ENCODE measurements around the gene PTBP2. TPM values are rescaled to one million over a fixed set of nuclear protein-coding genes. Genes with fewer than 3 reads are reported as not detected.
A peak's percentile ranks its signal among the peaks of the same experiment; 100 is the strongest.

PTBP2 gene
- total RNA-seq, 1 experiment from 2014 or later, result 127 TPM

DNA sequence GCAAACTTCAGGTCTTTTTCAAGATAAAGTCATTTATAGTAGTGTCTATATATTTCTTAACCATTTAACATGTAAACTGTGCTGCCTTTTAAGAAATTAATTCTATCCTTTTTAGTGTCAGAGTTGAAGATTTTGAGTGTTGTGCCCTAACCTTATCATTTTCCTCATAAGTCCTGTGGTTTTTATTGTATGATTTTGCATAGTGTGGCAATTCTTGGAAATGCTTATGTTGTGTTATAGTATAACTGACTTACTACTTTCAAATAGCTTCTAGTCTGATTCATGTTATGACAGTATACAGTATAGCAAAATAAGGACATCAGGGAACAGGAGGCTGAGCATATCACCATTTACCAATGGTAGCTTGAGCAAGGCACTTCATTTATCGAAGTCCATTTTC, 99.1 kb downstream of the PTBP2 start:
- no peaks in the 10 kb centered on the region for H3K4me1 ChIP-seq
- no peak overlapping the region for H3K27ac ChIP-seq
- H3K9me3 ChIP-seq (replicated peaks), result no peaks in the 10 kb centered on the region
- peaks cover 35% of the 10 kb centered on the region for H3K36me3 ChIP-seq
- no peak for DNase-seq
- no peaks in the 10 kb centered on the region for H3K27me3 ChIP-seq
- H3K4me3 ChIP-seq, result no peak overlapping the region

DNA sequence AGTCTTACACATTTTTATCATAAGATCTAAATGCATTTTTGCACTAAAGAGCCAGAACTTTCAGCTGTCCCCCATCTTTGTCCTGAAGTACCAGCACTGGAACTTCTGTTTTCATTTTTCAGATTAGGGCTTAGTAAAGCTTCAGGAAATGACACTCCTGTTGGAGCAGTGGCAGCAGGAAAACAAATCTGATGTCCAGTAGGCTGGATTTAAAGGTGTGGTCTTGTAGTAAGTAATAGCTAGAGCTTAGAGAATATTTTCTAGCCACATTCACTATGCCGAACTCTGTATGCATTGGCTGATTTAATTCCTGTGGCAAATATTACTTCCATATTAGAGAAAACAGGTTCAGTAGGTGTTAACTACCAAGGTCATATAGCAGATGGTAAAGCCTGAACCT, 103.6 kb downstream of the PTBP2 start:
- Histone ChIP-seq H3K9me3 (replicated peaks) (no peaks in the 10 kb centered on the region), H3K27me3 (no peaks in the 10 kb centered on the region), H3K27ac (no peak overlapping the region), H3K4me1 (no peaks in the 10 kb centered on the region), H3K4me3 (no peak overlapping the region), H3K36me3 (peaks cover 16% of the 10 kb centered on the region)
- no peak for DNase-seq

DNA sequence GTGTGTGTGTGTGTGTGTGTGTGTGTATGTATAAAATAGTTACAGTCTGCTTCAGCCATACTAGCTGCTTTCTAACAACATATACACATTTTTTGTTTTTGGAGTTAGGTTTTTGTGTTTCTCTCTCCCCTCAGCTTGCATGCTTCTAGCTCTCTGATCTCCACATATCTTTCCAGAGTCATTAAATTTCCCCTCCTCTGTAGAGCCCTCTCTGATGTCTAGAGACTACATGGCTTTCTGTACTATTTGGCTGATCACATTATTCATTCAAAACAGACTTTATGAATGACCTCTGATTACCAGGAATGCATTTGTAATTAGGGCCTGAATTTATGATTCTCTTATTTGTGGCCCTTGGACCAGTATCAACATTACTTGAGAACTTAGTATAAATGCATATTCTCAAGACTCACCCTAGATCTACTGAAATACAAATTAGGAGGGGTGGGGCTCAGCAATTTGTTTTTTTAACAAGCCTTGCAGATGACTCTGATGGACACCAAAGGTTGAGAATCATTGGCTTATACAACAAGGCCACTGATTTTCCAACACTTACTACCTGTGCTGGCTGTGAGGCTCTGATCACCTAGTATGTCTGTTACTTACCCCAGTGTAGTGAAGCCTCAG, 104.5 kb downstream of the PTBP2 start:
- Histone ChIP-seq H3K4me1 (no peaks in the 10 kb centered on the region), H3K4me3 (no peak overlapping the region), H3K9me3 (replicated peaks) (no peaks in the 10 kb centered on the region), H3K27me3 (no peaks in the 10 kb centered on the region), H3K36me3 (peaks cover 12% of the 10 kb centered on the region), H3K27ac (no peak overlapping the region)
- DNase-seq, result no peak

DNA sequence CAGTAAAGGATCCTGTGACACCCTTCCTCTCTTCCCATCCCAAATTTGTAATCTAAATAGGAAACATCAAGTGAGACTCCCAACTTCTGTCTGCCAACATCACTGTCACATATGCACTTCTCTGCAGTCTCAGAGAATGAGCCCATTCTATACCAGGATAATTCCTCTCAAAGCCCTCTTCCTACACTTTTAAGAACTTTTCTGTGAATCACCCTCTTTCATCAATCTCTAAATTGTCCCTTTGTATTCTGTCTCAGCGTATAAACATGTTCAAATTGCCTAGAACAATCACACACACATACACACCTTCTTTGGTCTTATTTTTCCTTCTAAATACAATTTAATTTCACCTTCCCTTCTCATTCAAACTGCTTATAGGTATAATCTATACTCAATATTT, 111.8 kb downstream of the PTBP2 start:
- Histone ChIP-seq H3K27ac (no peak overlapping the region), H3K27me3 (no peaks in the 10 kb centered on the region), H3K9me3 (replicated peaks) (no peaks in the 10 kb centered on the region), H3K36me3 (no peaks in the 10 kb centered on the region), H3K4me1 (no peaks in the 10 kb centered on the region), H3K4me3 (no peak overlapping the region)
- no peak for DNase-seq

DNA sequence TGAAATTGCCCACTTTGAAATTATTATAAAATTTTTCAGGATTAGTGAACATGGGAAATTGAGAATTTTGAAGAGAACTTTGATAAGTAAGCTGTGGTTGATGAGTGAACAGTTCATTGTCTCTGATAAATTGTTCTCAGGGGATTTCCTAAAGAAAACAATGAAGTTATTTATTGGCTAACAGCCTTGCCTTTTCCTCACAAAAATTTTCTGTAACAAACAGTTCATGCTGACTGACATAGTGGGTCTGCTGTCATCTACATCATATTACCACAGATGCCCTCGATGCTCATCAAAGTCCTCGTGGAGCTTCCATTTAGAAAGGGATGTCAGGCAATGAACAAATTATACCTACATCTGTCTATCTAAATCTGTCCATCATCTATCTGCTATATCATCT, 113.4 kb downstream of the PTBP2 start:
- DNase-seq, result no peak
- no peak overlapping the region for H3K4me3 ChIP-seq
- no peaks in the 10 kb centered on the region for H3K27me3 ChIP-seq
- no peaks in the 10 kb centered on the region for H3K4me1 ChIP-seq
- H3K36me3 ChIP-seq, result no peaks in the 10 kb centered on the region
- no peaks in the 10 kb centered on the region for H3K9me3 ChIP-seq (replicated peaks)
- H3K27ac ChIP-seq, result no peak overlapping the region

DNA sequence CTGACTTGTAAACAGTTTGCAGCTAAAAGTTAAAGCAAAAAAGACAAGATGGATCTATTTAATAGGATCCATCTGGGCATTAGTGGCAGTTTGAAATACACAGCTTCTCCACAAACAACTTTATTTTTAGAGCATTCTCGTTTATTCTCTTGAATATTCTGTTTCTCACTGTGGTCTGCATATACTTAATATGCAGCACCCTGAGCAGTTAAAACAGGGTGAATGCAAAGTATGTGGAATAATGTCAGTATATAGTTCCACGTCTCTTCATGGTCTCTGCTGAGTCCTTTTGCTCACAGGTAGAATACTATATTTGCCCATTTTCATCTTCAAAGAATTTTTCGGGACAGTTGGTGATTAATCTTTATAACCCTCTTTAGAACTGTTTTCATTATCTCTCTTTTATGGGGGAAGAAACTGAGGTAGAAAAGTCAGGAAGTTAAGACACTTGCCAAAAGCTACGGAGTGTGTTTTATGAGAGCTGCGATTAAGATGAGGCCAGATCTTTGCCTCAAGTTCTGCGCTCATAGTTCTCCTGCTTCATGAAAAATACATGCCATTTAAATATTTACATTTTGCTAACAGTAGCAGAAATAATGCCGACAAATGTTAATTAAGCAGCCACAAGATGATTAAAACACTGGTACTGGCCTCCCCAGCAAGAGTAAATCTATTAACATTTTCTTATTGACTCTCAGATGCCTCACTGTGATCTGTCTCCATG, 115.6 kb downstream of the PTBP2 start:
- Histone ChIP-seq H3K9me3 (replicated peaks) (no peaks in the 10 kb centered on the region), H3K27ac (no peak overlapping the region), H3K36me3 (no peaks in the 10 kb centered on the region), H3K4me3 (no peak overlapping the region), H3K4me1 (no peaks in the 10 kb centered on the region), H3K27me3 (no peaks in the 10 kb centered on the region)
- no peak for DNase-seq

DNA sequence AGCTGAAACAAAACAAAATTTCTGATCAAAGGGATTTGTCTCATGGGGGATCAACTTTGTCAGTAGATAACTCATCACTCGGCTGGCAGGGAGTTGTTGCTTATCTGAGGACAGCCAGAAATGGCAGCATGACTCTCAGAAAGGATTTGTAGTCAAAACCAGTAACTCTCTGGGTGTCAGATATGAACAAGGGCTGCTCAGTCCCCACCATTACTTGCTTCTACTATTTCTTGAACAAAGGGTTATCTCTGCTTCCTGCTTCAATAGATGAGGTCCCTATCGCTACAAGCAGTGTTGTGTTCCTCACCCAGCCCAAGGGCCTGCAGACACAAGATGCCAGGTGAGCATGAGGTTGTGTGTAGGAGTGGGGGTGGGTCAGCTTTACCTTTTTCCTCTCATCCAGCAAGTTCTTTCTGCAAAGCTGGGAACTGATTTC, 116.2 kb downstream of the PTBP2 start:
- no peaks in the 10 kb centered on the region for H3K36me3 ChIP-seq
- H3K4me1 ChIP-seq, result 0 out of 2 replicates have a peak, but pooled peaks cover 2% of the 10 kb centered on the region
- DNase-seq, result no peak
- H3K27me3 ChIP-seq, result no peaks in the 10 kb centered on the region
- H3K4me3 ChIP-seq, result no peak overlapping the region
- no peaks in the 10 kb centered on the region for H3K9me3 ChIP-seq (replicated peaks)
- H3K27ac ChIP-seq, result no peak overlapping the region

DNA sequence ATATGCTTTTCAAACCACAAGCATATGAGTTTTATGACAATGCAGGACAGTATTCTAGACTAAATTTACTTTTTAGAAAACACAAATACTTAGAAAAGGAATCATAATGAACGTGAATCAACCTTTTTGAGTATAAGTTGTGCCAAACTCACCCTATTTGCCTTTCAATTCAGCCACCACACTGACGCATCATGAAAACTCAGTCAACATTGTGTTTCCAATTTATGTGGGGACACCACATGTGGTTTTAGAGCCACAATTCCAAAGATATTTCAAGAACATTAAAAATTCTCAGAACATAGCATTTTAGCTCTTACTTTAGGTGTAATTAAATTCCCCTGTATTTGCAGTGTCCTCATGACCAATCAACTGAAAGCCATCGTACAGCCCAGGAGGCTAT, 118.8 kb downstream of the PTBP2 start:
- DNase-seq, result no peak
- Histone ChIP-seq H3K4me1 (0 out of 2 replicates have a peak, but pooled peaks cover 4% of the 10 kb centered on the region), H3K27ac (no peak overlapping the region), H3K36me3 (no peaks in the 10 kb centered on the region), H3K4me3 (no peak overlapping the region), H3K9me3 (replicated peaks) (no peaks in the 10 kb centered on the region), H3K27me3 (no peaks in the 10 kb centered on the region)

DNA sequence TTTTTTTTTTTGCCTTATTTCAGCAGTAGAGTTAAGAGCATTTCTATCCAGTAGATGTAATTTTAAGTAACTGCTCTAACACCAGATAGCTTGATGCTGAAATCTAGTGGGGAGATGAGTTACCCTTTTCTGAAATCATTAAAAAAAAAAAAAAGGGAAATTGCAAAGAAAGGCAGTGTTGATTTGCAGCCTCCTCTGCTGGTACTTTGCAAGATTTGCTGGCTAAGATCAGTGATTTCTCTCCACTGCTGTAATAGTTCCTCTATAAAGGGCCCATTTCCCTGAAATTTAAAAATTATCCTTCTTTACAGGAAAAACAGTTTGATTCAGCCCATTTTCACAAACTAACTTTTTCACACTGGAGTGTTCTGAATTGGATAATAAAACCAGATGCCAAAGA, 120.6 kb downstream of the PTBP2 start:
- no peaks in the 10 kb centered on the region for H3K9me3 ChIP-seq (replicated peaks)
- H3K4me3 ChIP-seq, result no peak overlapping the region
- no peaks in the 10 kb centered on the region for H3K36me3 ChIP-seq
- H3K27me3 ChIP-seq, result no peaks in the 10 kb centered on the region
- H3K4me1 ChIP-seq, result 0 out of 2 replicates have a peak, but pooled peaks cover 4% of the 10 kb centered on the region
- no peak overlapping the region for H3K27ac ChIP-seq
- DNase-seq, result no peak

DNA sequence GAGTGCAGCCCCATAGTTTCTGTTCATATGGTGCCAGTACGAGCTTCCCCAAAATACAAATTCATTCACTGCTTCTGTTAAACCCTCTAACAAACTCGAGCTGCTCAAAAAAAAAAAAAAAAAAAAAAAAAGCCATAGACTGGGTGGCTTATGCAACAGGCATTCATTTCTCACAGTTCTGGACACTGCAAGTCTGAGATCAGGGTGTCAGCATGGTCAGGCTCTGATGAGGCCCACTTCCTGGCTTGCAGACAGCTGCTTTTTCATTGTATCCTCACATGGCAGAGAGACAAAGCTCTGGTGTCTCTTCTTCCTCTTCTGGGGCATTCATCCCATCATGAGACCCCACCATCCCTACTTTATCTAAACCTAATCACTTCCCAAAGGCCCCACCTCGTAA, 121.6 kb downstream of the PTBP2 start:
- Histone ChIP-seq H3K4me1 (0 out of 2 replicates have a peak, but pooled peaks cover 4% of the 10 kb centered on the region), H3K27me3 (no peaks in the 10 kb centered on the region), H3K36me3 (no peaks in the 10 kb centered on the region), H3K9me3 (replicated peaks) (no peaks in the 10 kb centered on the region), H3K4me3 (no peak overlapping the region), H3K27ac (no peak overlapping the region)
- peak; percentile 26 to 56 for DNase-seq

DNA sequence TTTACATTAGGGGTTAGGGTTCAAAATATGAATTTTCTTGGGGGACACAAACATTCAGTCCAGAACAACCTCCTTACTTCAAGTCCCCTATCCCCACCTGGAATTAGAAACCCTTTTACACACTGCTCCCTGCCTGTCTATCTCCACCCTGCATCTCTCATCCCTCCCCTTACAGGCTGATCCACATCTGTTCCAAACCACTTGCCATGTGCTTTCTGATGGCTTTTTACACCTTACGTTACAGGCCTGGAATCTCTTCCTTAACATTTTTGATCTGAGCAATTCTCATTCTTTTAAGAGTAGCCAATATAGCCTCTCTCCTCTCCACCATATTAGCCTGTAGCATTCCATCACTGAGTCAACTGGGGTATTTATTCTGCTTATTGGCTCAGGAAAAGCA, 122.0 kb downstream of the PTBP2 start:
- DNase-seq, result no peak
- no peaks in the 10 kb centered on the region for H3K27me3 ChIP-seq
- H3K9me3 ChIP-seq (replicated peaks), result no peaks in the 10 kb centered on the region
- no peak overlapping the region for H3K27ac ChIP-seq
- H3K4me1 ChIP-seq, result 0 out of 2 replicates have a peak, but pooled peaks cover 4% of the 10 kb centered on the region
- H3K36me3 ChIP-seq, result no peaks in the 10 kb centered on the region
- H3K4me3 ChIP-seq, result no peak overlapping the region

DNA sequence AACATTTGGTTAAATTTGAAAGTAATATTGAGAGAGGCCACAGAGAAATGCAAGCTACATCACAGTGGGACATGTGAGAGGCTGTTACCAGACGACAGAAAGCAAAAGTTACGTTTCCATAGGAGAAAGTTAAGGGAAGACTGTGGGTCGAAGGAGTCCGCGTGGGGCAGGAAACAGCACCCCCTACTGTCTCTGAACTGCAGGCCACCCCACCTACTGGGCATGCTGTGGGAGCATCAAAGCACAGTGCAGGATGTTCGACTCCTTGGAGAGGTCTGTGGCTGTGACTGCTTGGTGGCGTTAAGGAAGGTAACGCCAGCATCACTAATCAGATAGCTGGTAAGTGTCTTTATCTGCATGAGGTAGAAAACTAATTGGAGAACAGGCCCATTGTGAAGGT, 123.9 kb downstream of the PTBP2 start:
- no peak overlapping the region for H3K4me3 ChIP-seq
- DNase-seq, result peak; percentile 52 to 73
- no peaks in the 10 kb centered on the region for H3K27me3 ChIP-seq
- H3K4me1 ChIP-seq, result 0 out of 2 replicates have a peak, but pooled peaks cover 4% of the 10 kb centered on the region
- no peaks in the 10 kb centered on the region for H3K36me3 ChIP-seq
- no peaks in the 10 kb centered on the region for H3K9me3 ChIP-seq (replicated peaks)
- no peak overlapping the region for H3K27ac ChIP-seq

DNA sequence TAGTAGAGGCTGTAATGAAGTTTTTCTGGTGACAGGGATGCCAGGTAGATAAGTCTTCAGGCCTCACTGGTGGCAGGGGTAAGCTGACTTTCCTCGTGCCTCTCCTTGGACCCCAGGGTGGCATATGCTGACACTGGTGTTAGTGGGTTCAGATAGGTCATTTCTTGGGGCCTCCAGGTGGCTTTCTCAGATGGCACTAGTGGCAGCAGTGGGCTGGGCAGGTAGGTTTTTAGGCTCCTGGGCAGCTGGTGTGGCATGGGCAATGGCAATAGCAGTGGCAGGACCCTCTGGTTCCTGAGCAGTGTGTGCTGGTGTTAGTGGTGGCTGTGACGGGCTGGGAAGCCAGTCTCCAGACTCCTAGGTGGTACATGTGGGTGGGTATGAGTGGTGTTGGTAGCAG, 140.3 kb downstream of the PTBP2 start:
- no peak overlapping the region for H3K27ac ChIP-seq
- no peaks in the 10 kb centered on the region for H3K36me3 ChIP-seq
- H3K4me3 ChIP-seq, result no peak overlapping the region
- no peaks in the 10 kb centered on the region for H3K4me1 ChIP-seq
- H3K27me3 ChIP-seq, result no peaks in the 10 kb centered on the region
- DNase-seq, result no peak
- H3K9me3 ChIP-seq (replicated peaks), result no peaks in the 10 kb centered on the region

DNA sequence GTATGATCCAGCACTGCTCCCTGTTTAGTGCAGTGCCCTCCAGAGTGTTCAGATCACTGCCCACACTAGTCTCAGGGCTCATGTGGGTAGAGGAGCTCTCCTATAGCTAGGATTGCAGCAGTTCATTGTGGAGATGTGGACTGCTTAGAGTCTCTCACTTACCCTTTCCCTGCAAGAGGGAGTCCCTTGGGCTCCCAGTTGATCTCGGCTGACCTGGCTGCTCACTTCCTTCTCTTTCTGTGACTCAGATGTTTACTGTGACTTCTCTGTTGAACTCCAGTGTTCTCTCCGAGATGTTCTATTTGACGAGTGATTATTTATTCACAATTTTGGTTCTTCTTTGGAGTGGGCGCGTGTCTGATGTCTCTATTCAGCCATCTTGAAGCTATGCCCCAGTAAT, 141.9 kb downstream of the PTBP2 start:
- DNase-seq, result no peak

More for the DNA sequence above, 141.9 kb downstream of the PTBP2 start:
- H3K27ac ChIP-seq, result no peak overlapping the region
- no peaks in the 10 kb centered on the region for H3K4me1 ChIP-seq
- H3K36me3 ChIP-seq, result no peaks in the 10 kb centered on the region
- H3K9me3 ChIP-seq (replicated peaks), result no peaks in the 10 kb centered on the region
- no peaks in the 10 kb centered on the region for H3K27me3 ChIP-seq
- H3K4me3 ChIP-seq, result no peak overlapping the region

All from SJCRH30 (cell line).